SJSA1 (cell line): ENCODE data around the gene CADPS. TPM values are rescaled to one million over a fixed set of nuclear protein-coding genes. Genes with fewer than 3 reads are reported as not detected.

Source experiments
- DNase-seq, 2 experiments: peaks; one replicate each; pipeline ENCODE4 v3.0.0-alpha.2; 2015 to 2020; ENCODE audit warnings: low spot score in 2 of 2, low read depth in 1 of 2
- H3K27ac ChIP-seq: fragments of 250-450 bp; sonication (Bioruptor Pico); 2 replicates; pipeline ENCODE4 v1.5.1; 2020; ENCODE audit warnings: mild to moderate bottlenecking, moderate library complexity
- H3K27me3 ChIP-seq: fragments of 250-450 bp; sonication (Bioruptor Pico); replicated peaks from 2 replicates; pipeline ENCODE4 v1.5.1; 2020; ENCODE audit warnings: mild to moderate bottlenecking, moderate library complexity
- H3K36me3 ChIP-seq: fragments of 250-450 bp; sonication (Bioruptor Pico); 2 replicates; pipeline ENCODE4 v1.5.1; 2020; ENCODE audit warnings: mild to moderate bottlenecking
- H3K4me1 ChIP-seq: fragments of 250-450 bp; sonication (Bioruptor Pico); replicated peaks from 2 replicates; pipeline ENCODE4 v1.6.1; 2021; ENCODE audit warnings: mild to moderate bottlenecking
- H3K4me3 ChIP-seq: fragments of 250-450 bp; sonication (Bioruptor Pico); 2 replicates; pipeline ENCODE4 v1.5.1; 2020; ENCODE audit warnings: mild to moderate bottlenecking
- H3K9me3 ChIP-seq: fragments of 250-450 bp; sonication (Bioruptor Pico); replicated peaks from 2 replicates; pipeline ENCODE4 v1.5.1; 2020; ENCODE audit warnings: mild to moderate bottlenecking
- total RNA-seq: library from RNA; depleted of rRNA; stranded (reverse); fragments of >200 nt; shearing (Covaris generic); gene quantifications from 2 replicates; pipeline ENCODE4 v1.2.3, GENCODE V29; 2014

Gene CADPS
- total RNA-seq, 1 experiment from 2014 or later: not detected

- no peaks in the 10 kb centered on the region for H3K9me3 ChIP-seq
- H3K36me3 ChIP-seq: no peaks in the 10 kb centered on the region
- no peaks in the 10 kb centered on the region for H3K4me1 ChIP-seq
- no peak overlapping the region for H3K4me3 ChIP-seq
- H3K27me3 ChIP-seq: no peaks in the 10 kb centered on the region
- DNase-seq: no peak
- no peak overlapping the region for H3K27ac ChIP-seq
These were observed 175.5 kb downstream of the CADPS start for GRCh38 chr3:62699728-62700127.

DNA sequence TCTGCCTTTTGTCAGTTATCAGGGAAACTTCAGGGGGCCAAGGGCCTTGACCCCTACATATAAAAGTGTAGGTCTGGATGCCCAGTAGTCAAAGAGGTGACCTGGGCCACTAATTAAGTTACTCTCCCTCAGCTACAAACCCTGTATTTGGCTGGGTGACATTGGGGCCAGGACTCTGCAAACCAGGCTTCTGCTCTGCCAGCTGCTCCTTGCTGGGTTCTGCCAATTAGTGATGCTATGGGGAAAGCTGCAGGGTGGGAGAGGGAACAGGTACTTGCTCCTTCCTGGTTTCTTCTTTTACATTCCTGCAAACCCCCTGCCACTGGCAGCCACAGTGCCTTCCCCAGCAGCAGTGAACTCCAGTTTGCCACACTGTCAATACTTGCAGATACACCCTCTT is 179.2 kb downstream of the CADPS start:
- Histone ChIP-seq H3K4me3 (no peak overlapping the region), H3K4me1 (no peaks in the 10 kb centered on the region), H3K36me3 (no peaks in the 10 kb centered on the region), H3K9me3 (no peaks in the 10 kb centered on the region), H3K27ac (no peak overlapping the region), H3K27me3 (no peaks in the 10 kb centered on the region)
- no peak for DNase-seq

- Histone ChIP-seq H3K36me3 (no peaks in the 10 kb centered on the region), H3K9me3 (no peaks in the 10 kb centered on the region), H3K4me3 (no peak overlapping the region), H3K27ac (no peak overlapping the region), H3K27me3 (no peaks in the 10 kb centered on the region), H3K4me1 (no peaks in the 10 kb centered on the region)
- DNase-seq: no peak
These were observed 186.4 kb downstream of the CADPS start for GRCh38 chr3:62688812-62689211.

- Histone ChIP-seq H3K4me3 (no peak overlapping the region), H3K36me3 (no peaks in the 10 kb centered on the region), H3K27me3 (no peaks in the 10 kb centered on the region), H3K4me1 (no peaks in the 10 kb centered on the region), H3K9me3 (no peaks in the 10 kb centered on the region), H3K27ac (no peak overlapping the region)
- DNase-seq: no peak
These were observed 187.2 kb downstream of the CADPS start for GRCh38 chr3:62688050-62688449.

GRCh38 chr3:62686503-62687294 is 188.5 kb downstream of the CADPS start:
- Histone ChIP-seq H3K36me3 (no peaks in the 10 kb centered on the region), H3K27ac (no peak overlapping the region)
- no peak for DNase-seq

GRCh38 chr3:62682826-62683225 is 192.4 kb downstream of the CADPS start:
- Histone ChIP-seq H3K4me1 (no peaks in the 10 kb centered on the region), H3K36me3 (no peaks in the 10 kb centered on the region), H3K27me3 (no peaks in the 10 kb centered on the region), H3K27ac (no peak overlapping the region), H3K4me3 (no peak overlapping the region), H3K9me3 (no peaks in the 10 kb centered on the region)
- no peak for DNase-seq

More at GRCh38 chr3:62686503-62687294, 188.5 kb downstream of the CADPS start:
- Histone ChIP-seq H3K27me3 (no peaks in the 10 kb centered on the region), H3K4me3 (no peak overlapping the region), H3K9me3 (no peaks in the 10 kb centered on the region), H3K4me1 (no peaks in the 10 kb centered on the region)

DNA sequence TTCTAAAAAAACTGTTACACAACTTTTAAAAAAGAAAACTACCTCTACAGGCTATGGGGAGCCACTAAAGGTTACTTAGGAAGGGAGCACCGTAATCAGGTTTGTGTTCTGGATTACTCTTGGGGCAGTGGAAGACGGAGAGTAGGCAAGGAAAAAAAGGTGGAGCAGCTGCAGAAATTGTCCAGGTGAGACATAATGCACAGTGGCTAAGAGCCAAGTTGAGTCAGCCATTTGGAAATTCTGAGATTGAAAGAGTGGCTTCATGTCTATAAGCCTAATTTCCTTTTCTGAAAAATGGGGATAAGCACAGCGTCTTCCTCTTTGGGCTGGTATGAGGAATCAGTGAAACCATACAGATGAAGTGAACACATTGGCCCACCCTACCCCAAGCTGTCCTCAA is 195.2 kb downstream of the CADPS start:
- H3K36me3 ChIP-seq: no peaks in the 10 kb centered on the region
- no peaks in the 10 kb centered on the region; the same call in 1 of the 2 replicates for H3K27me3 ChIP-seq

DNA sequence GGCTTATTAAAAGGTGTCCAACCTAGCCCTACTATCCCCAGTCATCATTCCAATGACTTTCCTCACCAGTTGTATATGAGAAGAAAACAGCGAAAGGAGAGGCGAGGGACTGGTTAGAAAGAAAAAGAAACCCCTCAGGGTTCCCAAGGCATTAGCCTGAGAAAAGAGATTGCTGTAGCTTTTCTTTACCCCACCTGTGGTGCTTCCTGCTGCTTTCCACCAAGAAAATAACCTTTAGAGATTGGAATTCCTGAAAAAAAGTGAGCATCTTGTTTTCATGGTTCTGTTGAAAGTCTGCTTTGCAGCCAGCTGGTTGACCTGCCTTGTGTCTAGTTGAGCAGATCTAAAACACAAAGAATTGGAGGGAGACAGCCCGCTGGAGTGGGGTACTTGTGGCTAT is 196.4 kb downstream of the CADPS start:
- H3K27ac ChIP-seq: no peak overlapping the region
- H3K27me3 ChIP-seq: no peaks in the 10 kb centered on the region; the same call in 1 of the 2 replicates
- no peak overlapping the region for H3K4me3 ChIP-seq
- DNase-seq: no peak
- no peaks in the 10 kb centered on the region for H3K9me3 ChIP-seq
- no peaks in the 10 kb centered on the region for H3K4me1 ChIP-seq
- H3K36me3 ChIP-seq: no peaks in the 10 kb centered on the region

More for the DNA sequence above, 195.2 kb downstream of the CADPS start:
- H3K9me3 ChIP-seq: no peaks in the 10 kb centered on the region
- DNase-seq: no peak
- H3K4me1 ChIP-seq: no peaks in the 10 kb centered on the region
- H3K4me3 ChIP-seq: no peak overlapping the region
- H3K27ac ChIP-seq: no peak overlapping the region

GRCh38 chr3:62677926-62678325 is 197.3 kb downstream of the CADPS start:
- Histone ChIP-seq H3K27me3 (no peaks in the 10 kb centered on the region; the same call in 1 of the 2 replicates), H3K27ac (no peak overlapping the region), H3K4me3 (no peak overlapping the region), H3K4me1 (no peaks in the 10 kb centered on the region), H3K9me3 (no peaks in the 10 kb centered on the region), H3K36me3 (no peaks in the 10 kb centered on the region)
- no peak for DNase-seq

- no peak for DNase-seq
- Histone ChIP-seq H3K36me3 (no peaks in the 10 kb centered on the region), H3K27ac (no peak overlapping the region), H3K4me1 (no peaks in the 10 kb centered on the region), H3K9me3 (no peaks in the 10 kb centered on the region), H3K4me3 (no peak overlapping the region), H3K27me3 (no peaks in the 10 kb centered on the region; the same call in 1 of the 2 replicates)
These were observed 198.4 kb downstream of the CADPS start for GRCh38 chr3:62676689-62677271.

DNA sequence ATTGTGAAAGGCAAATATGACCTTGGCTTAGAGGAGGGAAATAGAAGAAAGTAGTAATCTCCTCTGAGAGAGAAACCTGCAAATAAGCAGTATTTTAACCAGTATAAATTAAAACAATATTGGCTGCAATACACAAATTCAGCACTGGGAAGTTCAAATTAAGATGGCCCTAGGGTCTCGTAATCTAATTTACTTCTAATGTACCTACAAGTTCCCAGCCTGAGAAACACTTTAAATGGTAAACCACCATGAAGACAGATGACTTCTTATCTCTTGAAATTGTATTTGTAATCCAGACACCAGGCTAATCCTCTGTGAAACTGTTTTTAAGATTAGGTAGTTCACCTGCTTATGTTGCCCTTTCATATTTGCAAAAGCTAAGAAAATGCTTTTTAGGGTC is 199.7 kb downstream of the CADPS start:
- Histone ChIP-seq H3K27me3 (no peaks in the 10 kb centered on the region; the same call in 1 of the 2 replicates), H3K9me3 (no peaks in the 10 kb centered on the region), H3K4me3 (no peak overlapping the region), H3K27ac (no peak overlapping the region), H3K4me1 (no peaks in the 10 kb centered on the region), H3K36me3 (no peaks in the 10 kb centered on the region)
- no peak for DNase-seq

GRCh38 chr3:62672988-62673313 is 202.3 kb downstream of the CADPS start:
- no peak overlapping the region for H3K4me3 ChIP-seq

GRCh38 chr3:62672270-62672987 is 202.8 kb downstream of the CADPS start:
- H3K27me3 ChIP-seq: no peaks in the 10 kb centered on the region; the same call in 1 of the 2 replicates
- DNase-seq: no peak
- no peaks in the 10 kb centered on the region for H3K36me3 ChIP-seq
- H3K4me1 ChIP-seq: no peaks in the 10 kb centered on the region
- no peak overlapping the region for H3K27ac ChIP-seq
- no peaks in the 10 kb centered on the region for H3K9me3 ChIP-seq
- H3K4me3 ChIP-seq: no peak overlapping the region

More at GRCh38 chr3:62672988-62673313, 202.3 kb downstream of the CADPS start:
- no peaks in the 10 kb centered on the region for H3K9me3 ChIP-seq
- no peaks in the 10 kb centered on the region for H3K4me1 ChIP-seq
- no peak overlapping the region for H3K27ac ChIP-seq
- DNase-seq: no peak
- H3K36me3 ChIP-seq: no peaks in the 10 kb centered on the region
- H3K27me3 ChIP-seq: no peaks in the 10 kb centered on the region; the same call in 1 of the 2 replicates

- Histone ChIP-seq H3K4me1 (no peaks in the 10 kb centered on the region), H3K36me3 (no peaks in the 10 kb centered on the region), H3K9me3 (no peaks in the 10 kb centered on the region), H3K27ac (no peak overlapping the region), H3K27me3 (no peaks in the 10 kb centered on the region), H3K4me3 (no peak overlapping the region)
- no peak for DNase-seq
These were observed 204.9 kb downstream of the CADPS start for GRCh38 chr3:62670351-62670750.
